WERI-Rb-1 (cell line): Measurements from ENCODE around the gene UBL3.

Experiments
- DNase-seq: peaks from one replicate; pipeline ENCODE4 v3.0.0-alpha.2; 2020
- H3K27ac ChIP-seq: fragments of 250-450 bp; sonication (Bioruptor Pico); 2 replicates; pipeline ENCODE4 v1.5.1; 2020; ENCODE audit warnings: mild to moderate bottlenecking, moderate library complexity
- H3K27me3 ChIP-seq: fragments of 250-450 bp; sonication (Bioruptor Pico); 2 replicates; pipeline ENCODE4 v1.5.1; 2021; ENCODE audit warnings: mild to moderate bottlenecking, low read depth, moderate library complexity; ENCODE audit not compliant: insufficient read depth, severe bottlenecking
- H3K36me3 ChIP-seq: fragments of 250-450 bp; sonication (Bioruptor Pico); 2 replicates; pipeline ENCODE4 v1.5.1; 2020; ENCODE audit warnings: mild to moderate bottlenecking, moderate library complexity
- H3K4me3 ChIP-seq: 2 replicates; pipeline ENCODE4 v1.5.1; 2011; ENCODE audit warnings: low read depth, mild to moderate bottlenecking, control low read depth, low read length
- H3K9me3 ChIP-seq: fragments of 250-450 bp; sonication (Bioruptor Pico); 2 replicates; pipeline ENCODE4 v1.5.1; 2021; ENCODE audit warnings: mild to moderate bottlenecking, moderate library complexity; ENCODE audit not compliant: severe bottlenecking
- CTCF ChIP-seq: IDR thresholded peaks from 2 replicates; pipeline ENCODE4 v1.5.1; 2011; ENCODE audit warnings: low read depth, mild to moderate bottlenecking, control low read depth, inconsistent platforms, low read length

Gene UBL3

DNA sequence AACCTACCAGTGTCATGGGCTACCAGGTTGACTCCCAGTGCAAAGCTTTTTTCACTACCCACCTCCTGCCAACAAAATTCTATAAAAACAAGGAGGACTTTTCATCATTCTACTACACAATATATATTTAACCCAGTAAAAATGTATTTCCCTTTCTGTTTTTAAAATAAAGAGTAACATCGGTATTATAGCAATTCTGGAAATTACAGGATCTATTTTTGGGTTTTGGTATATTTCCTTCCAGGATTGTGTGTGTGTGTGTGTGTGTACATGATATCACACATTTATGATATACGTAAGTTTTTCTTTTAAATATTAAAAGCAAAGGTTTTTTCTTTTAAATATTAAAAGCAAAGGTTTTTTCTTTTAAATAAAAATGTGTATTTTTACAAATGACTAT lies 6.0 kb upstream of the UBL3 start:
- DNase-seq, result no peak
- Histone ChIP-seq H3K9me3 (no peaks in the 10 kb centered on the region), H3K27me3 (no peaks in the 10 kb centered on the region), H3K4me3 (no peak overlapping the region), H3K27ac (no peak overlapping the region), H3K36me3 (no peaks in the 10 kb centered on the region)
- no peak for TF ChIP-seq CTCF

- DNase-seq, result no peak
- no peaks in the 10 kb centered on the region for H3K9me3 ChIP-seq
- H3K4me3 ChIP-seq, result no peak overlapping the region
- no peak for TF ChIP-seq CTCF
- H3K36me3 ChIP-seq, result no peaks in the 10 kb centered on the region
- H3K27me3 ChIP-seq, result no peaks in the 10 kb centered on the region
- H3K27ac ChIP-seq, result no peak overlapping the region
Observed at GRCh38 chr13:29855784-29856183, 5.4 kb upstream of the UBL3 start.

DNA sequence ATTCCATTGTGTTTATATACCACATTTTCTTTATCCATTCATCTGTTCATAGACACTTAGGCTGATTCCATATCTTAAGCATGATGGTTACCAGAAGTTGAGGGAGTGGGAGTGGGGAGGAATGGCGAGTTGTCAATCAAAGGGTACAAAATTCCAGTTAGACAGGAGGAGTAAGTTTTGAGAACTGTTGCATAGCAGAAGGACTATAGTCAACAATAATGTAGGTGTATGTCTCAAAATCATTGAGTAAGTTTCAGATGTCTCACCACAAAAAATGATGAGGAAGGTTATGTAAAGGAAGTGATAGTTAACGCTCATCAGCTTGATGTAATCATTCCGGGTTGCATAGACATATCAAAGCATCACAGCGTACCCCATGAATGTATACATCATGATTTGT lies 4.6 kb upstream of the UBL3 start:
- Histone ChIP-seq H3K36me3 (no peaks in the 10 kb centered on the region), H3K9me3 (no peaks in the 10 kb centered on the region), H3K4me3 (no peak overlapping the region), H3K27me3 (no peaks in the 10 kb centered on the region), H3K27ac (no peak overlapping the region)
- no peak for DNase-seq
- TF ChIP-seq CTCF, result no peak

DNA sequence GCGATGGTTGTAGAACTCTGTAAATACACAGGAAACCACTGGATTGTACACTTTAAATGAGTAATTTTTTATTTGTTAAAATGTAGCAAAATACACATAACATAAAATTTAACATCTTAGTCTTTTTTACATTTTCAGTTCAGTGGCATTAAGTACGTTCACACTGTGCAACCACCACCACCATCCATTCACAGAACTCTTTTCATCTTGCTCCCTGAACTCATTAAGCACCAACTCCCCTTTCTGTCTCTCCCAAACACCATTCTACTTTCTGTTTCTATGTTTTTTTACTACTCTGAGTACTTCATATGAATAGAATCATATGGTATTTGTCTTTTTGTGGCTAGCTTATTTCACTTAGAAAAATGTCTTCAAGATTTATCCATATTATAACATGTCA lies 2.7 kb upstream of the UBL3 start:
- Histone ChIP-seq H3K9me3 (no peaks in the 10 kb centered on the region), H3K27me3 (no peaks in the 10 kb centered on the region), H3K4me3 (no peak overlapping the region), H3K36me3 (no peaks in the 10 kb centered on the region), H3K27ac (no peak overlapping the region)
- no peak for TF ChIP-seq CTCF
- DNase-seq, result no peak

- DNase-seq, result no peak
- H3K27ac ChIP-seq, result no peak overlapping the region
- H3K27me3 ChIP-seq, result no peaks in the 10 kb centered on the region
- no peak overlapping the region for H3K4me3 ChIP-seq
- TF ChIP-seq CTCF, result no peak
- H3K9me3 ChIP-seq, result no peaks in the 10 kb centered on the region
- H3K36me3 ChIP-seq, result no peaks in the 10 kb centered on the region
Observed at GRCh38 chr13:29852472-29853054, 2.1 kb upstream of the UBL3 start.

GRCh38 chr13:29849731-29850212 lies 645 bp downstream of the UBL3 start:
- peak; percentile 29 for DNase-seq
- Histone ChIP-seq H3K9me3 (no peaks in the 10 kb centered on the region), H3K27ac (peak overlapping the region; percentile 92), H3K4me3 (peak overlapping the region; percentile 76), H3K36me3 (no peaks in the 10 kb centered on the region), H3K27me3 (no peaks in the 10 kb centered on the region)
- TF ChIP-seq CTCF, result no peak
